HEK293 (cell line): ENCODE measurements around the gene NR1H2.

Source experiments
- BCL6B ChIP-seq: fragments of 450-650 bp; formaldehyde crosslinking; IDR thresholded peaks from 2 replicates; pipeline ENCODE4 v1.5.1; 2017; ENCODE audit warnings: missing biosample characterization, missing genetic modification characterization
- INSM2 ChIP-seq: fragments of 450-650 bp; formaldehyde crosslinking; IDR thresholded peaks from 2 replicates; pipeline ENCODE4 v1.5.1; 2016; ENCODE audit warnings: missing biosample characterization, missing genetic modification characterization
- KLF1 ChIP-seq: fragments of 450-650 bp; formaldehyde crosslinking; IDR thresholded peaks from 2 replicates; pipeline ENCODE4 v1.5.1; 2016; ENCODE audit warnings: missing biosample characterization, missing genetic modification characterization
- KLF8 ChIP-seq: fragments of 450-650 bp; formaldehyde crosslinking; IDR thresholded peaks from 2 replicates; pipeline ENCODE4 v1.5.1; 2016; ENCODE audit warnings: missing biosample characterization, missing genetic modification characterization
- MYNN ChIP-seq: fragments of 450-650 bp; formaldehyde crosslinking; IDR thresholded peaks from 2 replicates; pipeline ENCODE4 v1.5.1; 2016; ENCODE audit warnings: missing biosample characterization, missing genetic modification characterization, borderline replicate concordance
- PATZ1 ChIP-seq: fragments of 450-650 bp; formaldehyde crosslinking; IDR thresholded peaks from 2 replicates; pipeline ENCODE4 v1.5.1; 2016; ENCODE audit warnings: missing biosample characterization, missing genetic modification characterization
- PBX3 ChIP-seq: sonication (generic); formaldehyde crosslinking; IDR thresholded peaks from 2 replicates; pipeline ENCODE4 v1.8.1; 2022; ENCODE audit warnings: mild to moderate bottlenecking, moderate library complexity, missing genetic modification reagents
- YY2 ChIP-seq: fragments of 450-650 bp; formaldehyde crosslinking; IDR thresholded peaks from 2 replicates; pipeline ENCODE4 v1.5.1; 2016; ENCODE audit warnings: missing biosample characterization, missing genetic modification characterization
- ZBTB17 ChIP-seq: fragments of 450-650 bp; formaldehyde crosslinking; IDR thresholded peaks from 2 replicates; pipeline ENCODE4 v1.5.1; 2016; ENCODE audit warnings: missing biosample characterization, missing genetic modification characterization
- ZEB2 ChIP-seq: fragments of 450-650 bp; formaldehyde crosslinking; IDR thresholded peaks from 2 replicates; pipeline ENCODE4 v1.5.1; 2016; ENCODE audit warnings: missing biosample characterization, missing genetic modification characterization
- ZNF10 ChIP-seq: fragments of 450-650 bp; formaldehyde crosslinking; IDR thresholded peaks from 2 replicates; pipeline ENCODE4 v1.5.1; 2017; ENCODE audit warnings: missing biosample characterization, missing genetic modification characterization
- ZNF112 ChIP-seq: fragments of 450-650 bp; formaldehyde crosslinking; IDR thresholded peaks from 2 replicates; pipeline ENCODE4 v1.5.0; 2017; ENCODE audit warnings: missing biosample characterization, missing genetic modification characterization
- ZNF133 ChIP-seq: fragments of 450-650 bp; formaldehyde crosslinking; IDR thresholded peaks from 2 replicates; pipeline ENCODE4 v1.5.1; 2016; ENCODE audit warnings: missing biosample characterization, missing genetic modification characterization
- ZNF18 ChIP-seq: fragments of 450-650 bp; formaldehyde crosslinking; IDR thresholded peaks from 2 replicates; pipeline ENCODE4 v1.5.1; 2016; ENCODE audit warnings: missing biosample characterization, missing genetic modification characterization
- ZNF248 ChIP-seq: fragments of 450-650 bp; formaldehyde crosslinking; IDR thresholded peaks from 2 replicates; pipeline ENCODE4 v1.5.1; 2017; ENCODE audit warnings: missing biosample characterization, missing genetic modification characterization
- ZNF266 ChIP-seq: fragments of 450-650 bp; formaldehyde crosslinking; IDR thresholded peaks from 2 replicates; pipeline ENCODE4 v1.5.1; 2016; ENCODE audit warnings: missing biosample characterization, missing genetic modification characterization, low read depth
- ZNF292 ChIP-seq: fragments of 450-650 bp; formaldehyde crosslinking; IDR thresholded peaks from 2 replicates; pipeline ENCODE4 v1.5.1; 2016; ENCODE audit warnings: low read depth, missing biosample characterization, missing genetic modification characterization, borderline replicate concordance
- ZNF324 ChIP-seq: fragments of 450-650 bp; formaldehyde crosslinking; IDR thresholded peaks from 2 replicates; pipeline ENCODE4 v1.5.1; 2016; ENCODE audit warnings: missing biosample characterization, missing genetic modification characterization
- ZNF354C ChIP-seq: fragments of 450-650 bp; formaldehyde crosslinking; IDR thresholded peaks from 2 replicates; pipeline ENCODE4 v1.5.1; 2016; ENCODE audit warnings: missing biosample characterization, missing genetic modification characterization, low read depth, borderline replicate concordance
- ZNF488 ChIP-seq: fragments of 450-650 bp; formaldehyde crosslinking; IDR thresholded peaks from 2 replicates; pipeline ENCODE4 v1.5.1; 2016; ENCODE audit warnings: missing biosample characterization, missing genetic modification characterization
- ZNF510 ChIP-seq: fragments of 450-650 bp; formaldehyde crosslinking; IDR thresholded peaks from 2 replicates; pipeline ENCODE4 v1.5.1; 2018; ENCODE audit warnings: mild to moderate bottlenecking, missing genetic modification characterization, missing biosample characterization; ENCODE audit not compliant: insufficient replicate concordance
- ZNF529 ChIP-seq: fragments of 450-650 bp; formaldehyde crosslinking; IDR thresholded peaks from 2 replicates; pipeline ENCODE4 v1.5.1; 2017; ENCODE audit warnings: missing genetic modification characterization, missing biosample characterization; ENCODE audit not compliant: insufficient replicate concordance
- ZNF530 ChIP-seq: fragments of 450-650 bp; formaldehyde crosslinking; IDR thresholded peaks from 2 replicates; pipeline ENCODE4 v1.5.1; 2016; ENCODE audit warnings: low read depth, missing biosample characterization, missing genetic modification characterization
- ZNF548 ChIP-seq: fragments of 450-650 bp; formaldehyde crosslinking; IDR thresholded peaks from 2 replicates; pipeline ENCODE4 v1.5.1; 2016; ENCODE audit warnings: missing biosample characterization, missing genetic modification characterization
- ZNF585B ChIP-seq: fragments of 450-650 bp; formaldehyde crosslinking; IDR thresholded peaks from 2 replicates; pipeline ENCODE4 v1.5.1; 2016; ENCODE audit warnings: missing biosample characterization, missing genetic modification characterization
- ZNF621 ChIP-seq: fragments of 450-650 bp; formaldehyde crosslinking; IDR thresholded peaks from 2 replicates; pipeline ENCODE4 v1.5.1; 2017; ENCODE audit warnings: missing biosample characterization, missing genetic modification characterization
- ZNF623 ChIP-seq: fragments of 450-650 bp; formaldehyde crosslinking; IDR thresholded peaks from 2 replicates; pipeline ENCODE4 v1.5.1; 2016; ENCODE audit warnings: missing biosample characterization, missing genetic modification characterization
- ZNF626 ChIP-seq: fragments of 450-650 bp; sonication (Bioruptor Pico); formaldehyde crosslinking; IDR thresholded peaks from 2 replicates; pipeline ENCODE4 v1.5.1; 2018; ENCODE audit warnings: missing biosample characterization, missing genetic modification characterization, inconsistent platforms
- ZNF670 ChIP-seq: fragments of 450-650 bp; formaldehyde crosslinking; IDR thresholded peaks from 2 replicates; pipeline ENCODE4 v1.5.1; 2016; ENCODE audit warnings: missing biosample characterization, missing genetic modification characterization, low read depth
- ZNF76 ChIP-seq: fragments of 450-650 bp; formaldehyde crosslinking; IDR thresholded peaks from 2 replicates; pipeline ENCODE4; 2016; ENCODE audit warnings: low read depth, missing biosample characterization, missing genetic modification characterization, borderline replicate concordance
- ZNF830 ChIP-seq: fragments of 450-650 bp; IDR thresholded peaks from 2 replicates; pipeline ENCODE4 v1.5.0; 2018; ENCODE audit warnings: missing biosample characterization, missing genetic modification characterization, low read depth, mild to moderate bottlenecking, moderate library complexity
- ZNF837 ChIP-seq: fragments of 450-650 bp; formaldehyde crosslinking; IDR thresholded peaks from 2 replicates; pipeline ENCODE4 v1.5.1; 2016; ENCODE audit warnings: missing biosample characterization, missing genetic modification characterization

NR1H2 gene

GRCh38 chr19:50357178-50358100 is 18.8 kb upstream of the NR1H2 start (continued):
- TF ChIP-seq BCL6B (tag by site-specific recombination), result no peak
- TF ChIP-seq ZBTB17 (tag by site-specific recombination), result peak; percentile 66
- no peak for TF ChIP-seq ZNF292 (tag by site-specific recombination)
- 0 out of 2 replicates have a peak, but pooled peaks have one; percentile 21 for TF ChIP-seq ZNF18 (tag by site-specific recombination)
- no peak for TF ChIP-seq ZNF510 (tag by site-specific recombination)
- TF ChIP-seq ZEB2 (tag by site-specific recombination), result no peak
- no peak for TF ChIP-seq ZNF76 (tag by site-specific recombination)
- TF ChIP-seq ZNF548 (tag by site-specific recombination), result no peak
- no peak for TF ChIP-seq KLF1 (tag by site-specific recombination)
- no peak for TF ChIP-seq ZNF266 (tag by site-specific recombination)
- no peak for TF ChIP-seq ZNF585B
- no peak for TF ChIP-seq ZNF488 (tag by site-specific recombination)
- TF ChIP-seq ZNF830, result no peak
- TF ChIP-seq ZNF10 (tag by site-specific recombination), result no peak
- no peak for TF ChIP-seq ZNF670 (tag by site-specific recombination)
- no peak for TF ChIP-seq ZNF623 (tag by site-specific recombination)
- peak; percentile 28; the same call in 1 of the 2 replicates for TF ChIP-seq KLF8 (tag by site-specific recombination)
- TF ChIP-seq YY2, result no peak
- TF ChIP-seq ZNF621 (tag by site-specific recombination), result no peak
- no peak for TF ChIP-seq ZNF248 (tag by site-specific recombination)
- no peak for TF ChIP-seq ZNF112
- no peak for TF ChIP-seq ZNF324 (tag by site-specific recombination)
- TF ChIP-seq PBX3 (CRISPR knock-in tag), result no peak
- peak; percentile 70; the same call in 1 of the 2 replicates for TF ChIP-seq PATZ1 (tag by site-specific recombination)
- TF ChIP-seq ZNF133 (tag by site-specific recombination), result no peak
- TF ChIP-seq ZNF529 (tag by site-specific recombination), result no peak
- no peak for TF ChIP-seq ZNF837 (tag by site-specific recombination)
- no peak for TF ChIP-seq ZNF626 (tag by site-specific recombination)
- TF ChIP-seq ZNF354C (tag by site-specific recombination), result no peak
- TF ChIP-seq ZNF530 (tag by site-specific recombination), result no peak
- TF ChIP-seq MYNN (tag by site-specific recombination), result no peak
- TF ChIP-seq INSM2, result no peak
